Measurements from ENCODE around the gene EXOC1.
"Not testable (repeated sequence)": the region's sequence is repeated elsewhere in the genome, so short reads cannot be mapped to it uniquely, and the experiment has no call there.

EXOC1 gene

GRCh38 chr4:55853484-55854046, at the start of gene EXOC1:
TSS of gene EXOC1 (plus strand) at chr4:55853648. CDS start at chr4:55858324, 4,676 bp downstream.
- DNase-seq (ENCODE audit: low spot score) = peak; percentile 97

- no peak for DNase-seq (ENCODE audit: low spot score)
These were observed 45.9 kb upstream of the EXOC1 start for GRCh38 chr4:55807556-55807955.

- DNase-seq (ENCODE audit: low spot score) = no peak
These were observed 45.3 kb upstream of the EXOC1 start for GRCh38 chr4:55808186-55808585.

GRCh38 chr4:55808632-55809031, 44.8 kb upstream of the EXOC1 start:
- DNase-seq (ENCODE audit: low spot score) = no peak

- DNase-seq (ENCODE audit: low spot score) = no peak
These were observed 35.8 kb upstream of the EXOC1 start for GRCh38 chr4:55817691-55818090.

GRCh38 chr4:55819634-55820033, 33.8 kb upstream of the EXOC1 start, which contains the start of gene EXOC1L:
TSS of gene EXOC1L (plus strand) at chr4:55819790. CDS start at chr4:55820027, 237 bp downstream.
- no peak for DNase-seq (ENCODE audit: low spot score)

- DNase-seq (ENCODE audit: low spot score) = no peak
These were observed 33.2 kb upstream of the EXOC1 start for GRCh38 chr4:55820279-55820678.

GRCh38 chr4:55822329-55822728, 31.1 kb upstream of the EXOC1 start:
- no peak for DNase-seq (ENCODE audit: low spot score)

GRCh38 chr4:55824865-55825264, 28.6 kb upstream of the EXOC1 start:
- no peak for DNase-seq (ENCODE audit: low spot score)

GRCh38 chr4:55826986-55827385, 26.5 kb upstream of the EXOC1 start:
- DNase-seq (ENCODE audit: low spot score) = no peak

- DNase-seq (ENCODE audit: low spot score) = no peak
These were observed 25.9 kb upstream of the EXOC1 start for GRCh38 chr4:55827582-55827981.

GRCh38 chr4:55830048-55830447, 23.4 kb upstream of the EXOC1 start:
- no peak for DNase-seq (ENCODE audit: low spot score)

GRCh38 chr4:55830716-55831115, 22.7 kb upstream of the EXOC1 start:
- DNase-seq (ENCODE audit: low spot score) = no peak

GRCh38 chr4:55834086-55834795, 19.2 kb upstream of the EXOC1 start:
- no peak for DNase-seq (ENCODE audit: low spot score)

- no peak for DNase-seq (ENCODE audit: low spot score)
These were observed 15.5 kb upstream of the EXOC1 start for GRCh38 chr4:55837903-55838302.

GRCh38 chr4:55838356-55838755, 15.1 kb upstream of the EXOC1 start:
- no peak for DNase-seq (ENCODE audit: low spot score)

GRCh38 chr4:55838952-55839351, 14.5 kb upstream of the EXOC1 start:
- no peak for DNase-seq (ENCODE audit: low spot score)

- DNase-seq (ENCODE audit: low spot score) = no peak
These were observed 12.5 kb upstream of the EXOC1 start for GRCh38 chr4:55840956-55841355.

- not testable (repeated sequence) for DNase-seq (ENCODE audit: low spot score)
These were observed 11.8 kb upstream of the EXOC1 start for GRCh38 chr4:55841373-55842239.

GRCh38 chr4:55842312-55842711, 11.1 kb upstream of the EXOC1 start:
- DNase-seq (ENCODE audit: low spot score) = not testable (repeated sequence)

GRCh38 chr4:55849724-55850123, 3.7 kb upstream of the EXOC1 start:
- DNase-seq (ENCODE audit: low spot score) = no peak

GRCh38 chr4:55851885-55852284, 1.6 kb upstream of the EXOC1 start:
- no peak for DNase-seq (ENCODE audit: low spot score)

- DNase-seq (ENCODE audit: low spot score) = no peak
These were observed 681 bp downstream of the EXOC1 start for GRCh38 chr4:55854129-55854528.
